ENCODE measurements around the gene DUSP22.

The DUSP22 gene

GRCh38 chr6:353642-354614, 61.6 kb downstream of the DUSP22 start:
- DNase-seq: no peak

GRCh38 chr6:354631-355280, 62.5 kb downstream of the DUSP22 start:
- DNase-seq: no peak

GRCh38 chr6:355373-356208, 63.3 kb downstream of the DUSP22 start:
- DNase-seq: no peak

GRCh38 chr6:356828-357251, 64.6 kb downstream of the DUSP22 start:
- no peak for DNase-seq

GRCh38 chr6:357261-357790, 65.0 kb downstream of the DUSP22 start:
- no peak for DNase-seq

DNA sequence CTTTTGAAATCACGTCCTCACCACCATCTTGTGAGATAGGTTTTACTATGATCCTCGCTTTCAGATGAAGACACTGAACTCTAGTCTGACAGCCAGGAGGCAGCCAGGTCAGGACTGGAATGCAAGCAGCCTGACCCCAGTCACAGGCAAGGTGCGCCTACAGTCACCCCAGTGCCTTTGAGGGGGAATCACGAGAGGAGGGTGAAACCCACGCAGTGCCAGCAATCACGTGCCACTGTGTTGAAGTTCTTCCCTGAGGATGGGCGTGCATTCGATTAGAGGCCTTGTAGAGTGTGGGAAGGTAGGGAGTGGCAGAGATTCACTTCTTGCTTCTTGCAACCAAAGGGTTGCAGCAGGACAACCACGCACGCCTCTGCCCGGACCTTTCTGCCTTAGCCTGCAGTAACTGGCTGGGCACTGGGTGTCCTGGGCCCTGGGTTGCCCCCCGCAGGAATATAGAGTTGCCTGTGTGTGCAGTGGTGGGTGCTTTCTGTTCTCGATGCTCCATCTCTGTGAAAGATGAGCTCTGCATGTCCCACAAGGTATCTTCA, 65.6 kb downstream of the DUSP22 start:
- DNase-seq: no peak

DNA sequence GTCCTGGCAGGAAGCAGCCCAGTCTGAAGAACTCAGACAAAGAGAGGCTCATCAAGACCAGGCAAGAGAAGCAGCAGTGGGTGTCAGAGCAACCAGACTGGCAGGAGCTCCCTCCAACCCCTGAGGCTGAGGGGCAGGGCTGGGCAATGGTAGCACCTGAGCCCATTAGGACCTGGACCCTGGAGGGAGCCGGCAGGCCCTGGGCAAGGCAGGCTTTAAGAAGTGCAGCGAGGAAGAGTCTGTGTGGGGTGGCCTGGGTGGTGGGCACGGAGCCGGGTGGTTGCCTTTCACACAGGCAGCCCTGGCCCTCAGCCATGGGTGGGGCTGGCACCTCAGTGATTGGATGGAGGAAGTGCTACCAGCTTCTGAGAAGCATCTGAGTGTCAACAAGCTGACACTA, 66.1 kb downstream of the DUSP22 start:
- no peak for DNase-seq

DNA sequence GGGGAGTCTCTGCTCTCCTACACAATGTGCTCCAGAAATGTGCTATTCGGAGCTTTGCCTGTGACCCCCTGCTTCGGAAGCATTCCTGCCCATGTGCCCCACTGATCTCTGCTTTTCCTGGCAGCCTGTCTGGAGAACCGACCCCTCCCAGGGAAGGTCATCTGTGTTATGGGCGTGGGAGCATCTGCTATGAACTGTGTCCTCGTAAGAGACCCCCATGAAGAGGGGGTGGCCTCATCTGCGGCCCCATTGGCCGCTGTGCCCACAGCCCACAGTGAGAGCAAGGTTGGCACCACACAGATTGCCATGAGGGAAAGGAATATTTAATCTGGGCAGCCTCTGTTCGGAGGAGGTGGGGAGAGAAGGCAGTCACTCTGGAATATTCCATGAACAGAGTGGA, 66.6 kb downstream of the DUSP22 start:
- no peak for DNase-seq

GRCh38 chr6:359261-360035, 67.2 kb downstream of the DUSP22 start:
- DNase-seq: no peak

- DNase-seq: no peak
Observed at GRCh38 chr6:360349-360748, 68.1 kb downstream of the DUSP22 start.

GRCh38 chr6:360764-361373, 68.6 kb downstream of the DUSP22 start:
- no peak for DNase-seq

GRCh38 chr6:361411-362132, 69.3 kb downstream of the DUSP22 start:
- no peak for DNase-seq

GRCh38 chr6:362231-362923, 70.1 kb downstream of the DUSP22 start:
- DNase-seq: no peak

GRCh38 chr6:362924-363249, 70.6 kb downstream of the DUSP22 start:
- no peak for DNase-seq

- DNase-seq: no peak
Observed at GRCh38 chr6:363291-363690, 71.0 kb downstream of the DUSP22 start.

DNA sequence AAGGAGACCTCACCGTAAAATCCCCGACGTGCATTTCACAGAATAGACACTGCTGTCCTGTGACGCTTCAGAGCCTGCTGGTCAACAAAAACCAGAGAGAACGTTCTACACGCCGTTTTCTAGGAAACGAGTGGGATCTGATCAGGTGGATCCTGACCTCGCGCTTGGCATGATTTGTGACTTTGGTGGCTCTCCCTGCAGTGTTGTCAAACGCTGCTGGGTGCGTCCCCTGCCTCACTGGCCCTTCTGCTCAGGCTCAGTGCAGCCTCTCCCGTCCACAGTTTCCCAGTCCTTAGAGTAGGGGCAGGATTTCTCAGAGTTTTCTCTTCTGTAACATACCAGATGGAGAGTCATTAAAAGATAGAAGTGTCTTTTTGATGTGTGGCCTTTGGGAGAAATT, 71.6 kb downstream of the DUSP22 start:
- DNase-seq: no peak

DNA sequence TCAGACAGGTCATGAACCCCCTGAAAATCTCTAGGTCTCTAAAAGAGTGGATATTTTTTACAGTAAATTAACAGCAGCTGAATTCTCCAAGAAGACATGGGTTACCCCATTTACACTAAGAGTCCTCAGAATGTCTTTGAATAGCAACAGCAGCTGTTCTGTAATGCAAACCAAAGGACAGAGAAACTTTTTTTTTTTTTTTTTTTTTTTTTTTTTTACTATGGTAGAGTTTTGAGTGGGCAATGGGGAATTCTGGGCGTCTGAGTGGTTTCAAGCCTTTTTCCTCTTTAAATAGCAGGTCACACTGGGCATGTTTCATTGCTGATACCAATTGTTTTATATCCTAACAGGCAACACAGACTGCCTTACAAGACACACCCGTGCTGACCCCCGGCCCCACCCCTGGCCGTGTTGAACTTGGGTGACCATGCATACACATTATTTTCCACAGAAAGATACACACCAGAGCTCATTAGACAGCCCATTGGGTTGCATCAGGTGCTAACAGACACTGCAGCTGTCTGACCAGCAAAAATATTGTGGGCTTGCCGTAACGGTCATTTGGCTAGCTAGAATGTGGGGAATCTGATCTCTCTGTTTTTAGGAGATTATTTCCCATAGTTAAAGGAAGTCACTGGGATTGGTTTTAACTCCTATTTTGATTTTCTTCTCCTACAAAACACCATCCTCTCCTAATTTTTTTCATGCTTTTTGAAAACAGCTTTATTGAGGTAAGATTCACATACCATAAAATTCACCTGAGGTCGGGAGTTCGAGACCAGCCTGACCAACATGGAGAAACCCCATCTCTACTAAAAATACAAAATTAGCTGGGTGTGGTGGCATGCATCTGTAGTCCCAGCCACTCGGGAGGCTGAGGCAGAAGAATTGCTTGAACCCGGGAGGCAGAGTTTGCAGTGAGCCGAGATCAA, 72.6 kb downstream of the DUSP22 start:
- DNase-seq: no peak

DNA sequence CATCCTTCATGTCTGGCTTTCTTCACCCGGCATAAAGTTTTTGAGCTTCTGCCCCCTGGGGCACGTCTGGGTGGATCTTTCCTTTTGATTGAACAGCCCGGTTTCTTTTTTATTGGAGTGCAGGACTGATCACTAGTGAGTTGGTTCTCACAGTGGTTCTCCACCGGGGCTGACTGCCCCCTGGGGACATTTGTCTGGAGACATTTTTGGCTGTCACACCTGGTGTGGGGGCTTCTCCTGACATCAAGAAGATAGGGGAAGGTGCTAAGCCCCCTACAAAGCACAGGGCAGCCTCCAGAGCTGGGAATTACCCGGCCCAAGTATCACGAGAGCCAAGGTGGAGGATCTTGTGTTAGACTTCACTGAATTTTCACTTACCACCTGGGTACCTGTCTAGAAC, 73.5 kb downstream of the DUSP22 start:
- no peak for DNase-seq
